GM19324 (cell line): ENCODE data around the gene OR10AD1.
A peak's percentile ranks its signal among the peaks of the same experiment; 100 is the strongest.

ENCODE experiments used
- ATAC-seq: cut with Tn5 transposase; IDR thresholded peaks from one replicate; pipeline ENCODE4 v1.9.1; 2021; ENCODE audit warnings: mild to moderate bottlenecking, moderate library complexity; ENCODE audit not compliant: unreplicated experiment, low FRiP score

Gene OR10AD1

DNA sequence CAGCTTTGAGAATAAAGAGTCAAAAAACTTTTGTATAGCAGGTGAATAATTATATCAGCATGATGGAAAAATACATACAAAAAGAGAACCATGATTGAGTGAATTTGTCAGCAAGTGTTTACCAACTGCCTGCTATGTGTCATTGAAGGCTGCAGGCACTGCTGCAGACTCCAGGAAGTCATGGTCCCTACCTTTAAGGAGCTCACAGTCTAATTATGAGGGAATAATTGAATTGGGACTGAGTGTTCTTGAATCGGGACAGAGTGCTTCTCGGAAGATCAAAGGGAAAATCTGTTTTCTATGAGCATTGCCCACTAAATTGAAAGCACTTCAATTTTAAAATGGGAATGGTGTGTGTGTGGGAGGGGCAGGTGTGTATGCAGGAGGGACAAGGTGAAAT lies 9.5 kb downstream of the OR10AD1 start:
- no peak for ATAC-seq

DNA sequence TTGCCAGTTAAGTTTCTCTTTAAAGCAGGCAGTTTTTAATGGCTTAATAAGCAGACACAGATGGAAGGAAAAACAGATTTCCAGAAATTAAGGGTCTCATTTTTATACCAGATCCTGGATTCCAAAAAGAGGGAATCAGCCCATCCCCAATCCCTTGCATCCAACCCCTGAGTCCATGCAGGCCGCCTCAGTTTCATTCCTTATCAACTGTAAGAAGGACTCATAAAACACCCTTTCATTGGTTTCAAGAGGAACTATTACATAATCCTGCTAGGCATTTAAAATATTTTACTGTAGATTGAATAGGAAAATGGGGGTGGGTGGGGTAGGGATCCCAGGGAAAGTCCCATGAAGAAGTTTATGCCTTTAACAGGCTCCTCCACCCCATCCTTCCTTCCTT lies 10.2 kb downstream of the OR10AD1 start:
- ATAC-seq: no peak

DNA sequence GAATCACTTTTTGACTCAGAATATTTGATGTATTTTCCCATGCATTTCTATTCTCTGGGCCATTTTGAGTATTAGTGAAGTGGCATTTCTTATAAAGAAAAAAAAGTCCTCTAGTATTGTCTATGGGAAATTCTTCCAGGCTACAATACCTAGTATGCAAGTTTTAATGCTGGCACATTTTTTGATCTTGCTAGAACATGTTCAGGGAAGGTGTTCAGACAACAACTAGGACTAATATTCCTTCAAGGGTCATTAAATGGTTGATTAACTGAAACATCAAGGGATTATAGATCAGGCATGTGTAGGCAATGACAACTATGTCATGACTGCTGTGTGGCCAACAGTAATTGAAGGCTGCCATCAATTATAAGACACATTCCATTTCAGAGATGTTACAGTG lies 12.0 kb downstream of the OR10AD1 start:
- no peak for ATAC-seq

DNA sequence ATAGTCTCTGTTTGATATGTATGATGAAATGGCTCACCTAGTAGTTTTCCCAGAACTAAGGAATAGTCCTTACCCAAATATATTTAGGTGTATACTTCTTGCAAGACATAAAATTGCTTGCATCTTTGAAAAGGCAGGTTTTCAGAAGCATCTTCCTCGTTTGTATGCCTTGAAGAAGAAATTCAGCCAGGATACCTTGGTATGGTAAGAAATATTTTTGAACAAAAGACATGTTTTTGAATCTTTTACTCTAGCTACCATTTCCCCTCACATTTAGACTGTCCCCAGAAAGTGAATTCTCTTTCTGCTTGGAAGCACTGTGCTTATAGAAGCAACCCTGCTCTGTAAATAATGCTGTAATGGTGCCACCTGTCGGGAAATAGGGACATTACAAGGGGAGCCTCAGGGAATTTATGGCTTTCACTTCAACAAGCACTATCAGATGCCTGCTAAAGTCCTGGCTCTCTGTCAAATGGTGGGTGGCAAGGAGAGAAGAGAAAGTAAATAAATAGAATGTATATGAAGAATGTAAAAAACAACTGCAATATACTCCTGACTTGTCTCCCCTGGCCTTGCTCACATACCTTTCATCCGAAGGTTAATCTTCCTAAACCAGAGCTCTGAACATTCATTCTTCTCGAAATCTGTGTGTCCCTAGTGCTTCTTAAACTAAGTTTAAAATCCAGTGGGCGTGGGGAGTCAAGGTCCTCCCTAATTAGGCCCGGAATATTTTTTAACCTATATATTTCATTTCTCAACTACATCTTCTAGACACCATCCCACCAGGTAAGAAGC lies 13.6 kb downstream of the OR10AD1 start:
- ATAC-seq: peak; percentile 63

DNA sequence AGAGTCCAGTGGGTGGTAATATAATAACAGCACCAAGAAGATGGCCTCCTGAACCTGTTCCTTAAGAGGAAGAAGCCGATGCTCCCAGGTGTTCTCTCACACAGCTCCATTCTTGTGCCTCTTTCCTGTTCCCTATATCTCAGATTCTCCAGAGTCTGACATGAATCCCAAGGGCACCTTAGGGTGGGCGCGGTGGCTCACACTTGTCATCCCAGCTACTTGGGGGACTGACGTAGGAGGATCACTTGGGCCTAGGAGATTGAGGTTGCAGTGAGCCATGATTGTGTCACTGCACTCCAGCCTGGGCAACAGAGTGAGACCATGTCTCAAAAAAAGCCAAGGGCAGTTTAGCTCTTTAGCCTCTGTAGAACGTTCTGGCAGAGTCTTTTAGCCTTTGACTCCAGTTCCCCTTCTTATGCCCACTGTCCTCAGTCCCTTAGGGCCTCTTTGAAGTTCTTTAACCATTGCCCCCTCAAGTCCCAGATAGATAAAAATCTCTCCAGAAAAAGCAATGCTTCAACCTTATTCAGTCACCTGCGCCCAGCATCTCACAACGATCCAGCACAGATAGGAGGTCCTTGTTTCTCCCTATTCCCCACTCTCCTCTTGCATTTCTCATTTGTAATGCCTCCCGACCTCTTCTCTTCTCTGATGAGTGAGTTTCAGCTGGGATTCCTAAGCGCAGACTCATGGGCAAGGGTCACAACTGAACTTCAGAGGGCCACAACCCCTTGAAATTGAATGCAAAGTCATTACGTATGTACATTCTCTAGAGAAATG lies 15.0 kb downstream of the OR10AD1 start:
- ATAC-seq: no peak

DNA sequence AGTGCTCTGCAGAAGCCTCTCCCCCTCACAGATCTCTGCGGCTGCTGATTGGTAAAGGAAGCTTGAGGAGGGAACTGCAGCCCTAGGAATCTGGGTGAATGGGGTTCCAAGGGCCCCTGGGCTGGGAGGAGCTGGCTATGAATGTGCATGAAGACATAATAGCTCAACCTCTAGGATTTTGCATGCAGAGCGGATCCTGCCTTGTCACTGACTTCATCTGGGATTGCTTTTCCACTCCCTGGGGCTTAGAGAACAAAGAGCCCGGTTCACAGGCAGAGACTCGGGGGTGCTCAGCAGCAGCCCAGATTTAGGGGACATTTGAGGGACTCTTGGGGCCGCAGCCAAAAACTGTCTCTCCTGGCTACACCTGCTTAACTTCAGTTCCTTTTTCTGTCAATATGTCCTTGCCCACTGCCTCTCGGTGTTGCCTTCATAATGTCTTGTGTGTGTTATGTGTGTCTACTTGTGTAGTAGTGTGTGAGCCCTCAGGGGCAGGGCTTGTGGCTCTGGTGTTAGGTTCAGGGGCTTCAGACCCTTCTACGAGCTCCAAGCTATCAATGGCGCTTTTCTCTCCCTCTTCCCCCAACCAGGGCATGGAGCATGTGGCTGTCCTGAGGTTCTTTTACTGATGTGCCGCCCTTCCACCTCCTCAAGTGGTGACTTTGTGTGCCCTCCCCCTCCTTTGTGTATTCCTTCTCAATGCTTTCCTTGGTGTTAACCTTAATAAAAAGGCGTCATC lies 17.7 kb downstream of the OR10AD1 start:
- no peak for ATAC-seq

DNA sequence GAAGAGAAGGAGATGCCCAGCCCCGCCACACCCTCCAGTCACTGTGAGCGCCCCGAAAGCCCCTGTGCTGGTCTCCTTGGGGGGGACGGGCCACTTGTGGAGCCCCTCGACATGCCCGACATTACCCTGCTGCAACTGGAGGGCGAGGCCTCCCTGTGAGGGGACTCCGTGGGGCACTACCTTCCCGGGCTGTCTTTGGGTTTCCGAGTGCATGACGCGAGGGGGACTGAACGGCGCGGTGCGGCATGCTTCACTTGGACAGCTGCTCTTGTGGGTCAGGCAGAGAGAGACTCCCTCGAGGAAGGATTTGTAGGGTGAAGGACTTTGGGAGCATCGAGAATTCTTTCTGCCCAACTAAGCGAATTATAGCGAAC lies 18.6 kb downstream of the OR10AD1 start:
- no peak for ATAC-seq

DNA sequence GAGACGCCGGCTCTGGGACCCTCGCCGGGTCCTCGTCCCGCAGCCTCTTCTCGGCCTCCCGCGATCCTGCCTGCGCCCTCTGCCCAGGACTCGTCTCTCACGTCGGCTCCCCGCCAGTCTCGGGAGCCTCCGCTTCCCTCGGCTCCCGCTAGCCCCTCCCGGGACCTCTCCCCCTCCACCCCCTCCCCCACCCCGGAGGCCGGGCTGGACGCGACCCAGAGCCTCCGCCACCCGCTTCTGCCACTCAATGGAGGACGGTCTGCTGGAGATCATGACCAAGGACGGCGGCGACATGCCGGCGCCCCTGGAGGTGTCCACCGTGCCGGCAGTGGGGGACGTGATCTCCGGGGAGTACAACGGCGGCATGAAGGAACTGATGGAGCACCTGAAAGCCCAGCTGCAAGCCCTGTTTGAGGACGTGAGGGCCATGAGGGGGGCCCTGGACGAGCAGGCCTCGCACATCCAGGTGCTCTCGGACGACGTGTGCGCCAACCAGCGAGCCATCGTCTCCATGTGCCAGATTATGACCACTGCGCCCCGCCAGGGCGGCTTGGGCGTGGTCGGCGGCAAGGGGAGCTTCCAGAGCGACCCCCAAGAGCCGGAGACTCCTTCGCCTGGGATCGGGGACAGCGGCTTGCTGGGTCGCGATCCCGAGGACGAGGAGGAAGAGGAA lies 19.1 kb downstream of the OR10AD1 start:
- no peak for ATAC-seq

DNA sequence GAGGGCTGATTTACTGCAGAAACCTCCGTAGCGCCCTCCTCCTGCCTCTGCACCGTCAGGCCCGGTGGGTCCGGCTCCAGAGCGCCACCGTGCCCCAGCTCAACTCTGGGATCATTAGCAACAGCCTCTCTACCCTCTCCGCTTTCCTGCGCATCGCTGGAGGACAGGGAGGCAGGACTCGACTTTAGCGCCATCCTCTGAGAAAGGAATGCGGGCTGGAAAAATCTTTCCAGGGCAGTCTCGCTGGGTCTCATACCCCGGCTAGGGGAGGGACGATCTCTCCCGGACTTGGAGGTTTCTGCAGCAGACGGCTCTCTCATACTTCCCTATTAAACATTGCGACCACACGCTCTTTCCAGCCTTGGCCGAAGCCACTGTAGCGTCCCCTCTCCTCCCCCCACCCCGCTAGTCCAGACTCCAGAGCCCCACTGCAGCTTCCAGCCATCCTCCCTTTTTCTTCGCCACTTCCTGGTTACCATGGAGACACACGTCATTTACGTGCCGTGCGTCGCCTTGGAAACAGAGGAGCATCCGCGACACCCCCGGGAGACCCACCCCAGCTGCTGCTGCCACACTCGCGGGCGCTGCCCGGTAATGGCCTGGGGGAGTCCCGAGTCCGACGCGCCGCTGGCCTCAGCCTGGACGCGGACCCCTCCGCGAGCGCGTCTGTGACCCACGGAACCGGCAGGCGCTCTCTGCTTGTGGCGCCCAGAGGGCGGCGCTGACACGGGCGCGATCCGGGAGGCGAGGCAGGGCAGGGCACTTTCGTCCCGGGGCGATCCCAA lies 19.8 kb downstream of the OR10AD1 start, which contains the start of gene CCDC184:
CCDC184 (plus strand) TSS at position 554 of the 785 bp plus-strand sequence. CDS start 479 bp downstream, outside the sequence.
- peak; percentile 56 for ATAC-seq

DNA sequence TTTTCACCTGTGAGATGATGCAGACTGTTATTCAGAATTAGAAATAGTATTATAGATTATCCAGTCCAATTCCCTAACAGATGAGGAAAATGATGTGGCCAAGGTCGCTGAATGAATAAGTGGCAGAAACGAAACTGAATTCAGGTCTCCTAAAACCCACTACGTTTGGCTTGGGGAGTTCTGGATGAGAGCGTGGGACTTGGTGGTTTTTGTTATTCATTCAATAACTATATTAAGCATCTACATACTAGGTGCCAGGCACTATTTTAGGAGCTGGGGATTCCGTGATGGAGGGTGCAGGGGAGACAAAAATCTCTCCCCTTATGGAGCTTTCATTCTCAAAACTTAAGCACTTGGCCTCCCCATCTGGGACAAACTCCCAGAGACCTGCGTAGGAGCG lies 20.5 kb downstream of the OR10AD1 start:
- no peak for ATAC-seq

DNA sequence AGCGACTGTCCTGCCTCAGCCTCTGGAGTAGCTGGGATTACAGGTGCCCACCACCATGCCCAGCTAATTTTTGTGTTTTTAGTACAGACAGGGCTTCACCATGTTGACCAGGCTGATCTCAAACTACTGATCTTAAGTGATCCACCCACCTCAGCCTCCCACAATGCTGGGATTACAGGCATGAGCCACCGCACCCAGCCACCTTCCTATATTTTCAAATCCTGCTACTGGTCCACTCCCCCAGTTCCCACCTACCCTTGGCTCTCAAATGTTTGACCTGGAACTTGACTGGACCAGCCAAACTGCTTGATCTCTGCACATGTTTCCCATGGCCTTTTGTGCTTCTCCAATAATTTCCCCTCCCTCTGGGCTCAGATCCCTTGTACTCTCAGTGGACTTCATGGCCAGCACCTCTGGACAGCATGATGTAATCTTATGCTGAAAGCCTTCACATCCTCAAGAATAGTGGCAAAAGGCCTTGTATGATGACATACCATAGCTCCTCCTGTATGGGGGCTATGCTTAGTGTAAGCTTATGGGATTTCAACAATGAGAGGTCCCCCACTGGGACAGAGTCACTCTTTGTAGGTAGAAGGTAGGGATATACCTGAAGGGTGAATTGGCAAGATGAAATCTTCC lies 22.1 kb downstream of the OR10AD1 start:
- ATAC-seq: no peak

DNA sequence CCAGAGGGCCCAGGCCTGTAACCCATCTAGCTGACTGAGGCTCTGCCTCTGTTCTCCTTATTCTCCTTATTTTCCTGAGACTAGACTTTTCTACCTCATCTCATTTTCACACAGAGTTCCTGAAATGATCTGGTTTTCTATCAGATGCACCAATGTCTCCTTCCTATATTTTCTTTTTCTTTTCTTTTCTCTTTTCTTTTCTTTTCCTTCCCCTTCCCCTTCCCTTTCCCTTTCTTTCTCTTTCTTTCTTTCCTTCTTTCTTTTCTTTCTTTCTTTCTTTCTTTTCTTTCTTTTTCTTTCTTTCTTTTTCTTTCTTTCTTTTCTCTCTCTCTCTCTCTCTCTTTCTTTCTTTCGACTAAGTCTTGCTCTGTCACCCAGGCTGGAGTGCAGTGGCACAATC lies 22.7 kb downstream of the OR10AD1 start:
- ATAC-seq: no peak

DNA sequence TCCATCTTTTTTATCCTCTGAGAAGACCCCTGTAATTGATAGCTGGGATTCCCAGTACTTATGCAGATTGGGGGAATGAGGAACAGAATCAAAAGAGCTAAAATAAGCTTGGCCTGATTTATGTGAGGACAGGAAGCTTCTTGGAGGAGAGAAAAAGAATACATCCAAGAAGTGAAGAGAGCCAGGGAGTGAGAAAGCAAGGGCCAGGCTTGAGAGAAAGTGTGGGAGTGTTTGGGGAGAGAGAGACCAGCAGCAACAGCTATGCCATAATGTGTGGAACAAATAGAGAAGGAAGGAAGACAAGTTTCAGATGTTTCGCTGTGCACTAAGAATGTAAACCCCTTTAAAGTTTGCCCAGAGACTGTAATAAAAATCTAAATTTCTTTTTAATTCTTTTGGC lies 23.6 kb downstream of the OR10AD1 start:
- no peak for ATAC-seq

DNA sequence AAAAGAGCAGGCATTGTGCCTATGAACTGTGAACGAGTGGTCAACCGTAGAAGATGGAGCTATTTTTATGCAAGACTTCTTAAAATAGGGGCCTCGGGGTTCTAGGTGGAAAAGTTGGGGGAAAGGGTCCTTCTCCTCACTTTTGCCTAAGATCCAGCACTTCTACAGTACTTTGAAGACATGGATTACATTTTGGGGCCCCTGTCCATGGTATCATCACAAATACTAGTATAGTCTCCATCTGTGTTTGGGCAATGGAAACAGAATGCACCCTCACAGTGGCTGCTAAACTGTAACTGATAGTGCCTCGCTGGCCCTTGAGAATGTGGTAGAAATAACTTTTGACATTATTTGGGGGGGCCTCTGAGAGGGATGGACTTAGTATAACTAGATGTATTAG lies 25.1 kb downstream of the OR10AD1 start:
- no peak for ATAC-seq

DNA sequence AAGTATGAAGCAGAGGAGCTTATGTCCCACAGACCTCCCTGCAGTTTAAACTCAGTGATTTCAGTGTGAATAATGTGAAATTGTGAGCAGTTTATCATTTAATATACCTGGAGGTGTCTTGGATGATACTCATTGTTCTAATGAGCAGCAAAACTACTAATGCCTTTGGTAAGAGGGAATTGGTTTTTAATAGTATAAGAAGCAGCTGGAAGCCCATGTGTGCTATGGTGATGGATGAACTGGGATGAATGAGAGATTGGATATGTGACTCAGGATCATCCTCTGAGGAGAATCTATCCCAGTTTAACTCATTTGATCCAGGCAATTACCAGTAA lies 26.7 kb downstream of the OR10AD1 start:
- ATAC-seq: no peak

DNA sequence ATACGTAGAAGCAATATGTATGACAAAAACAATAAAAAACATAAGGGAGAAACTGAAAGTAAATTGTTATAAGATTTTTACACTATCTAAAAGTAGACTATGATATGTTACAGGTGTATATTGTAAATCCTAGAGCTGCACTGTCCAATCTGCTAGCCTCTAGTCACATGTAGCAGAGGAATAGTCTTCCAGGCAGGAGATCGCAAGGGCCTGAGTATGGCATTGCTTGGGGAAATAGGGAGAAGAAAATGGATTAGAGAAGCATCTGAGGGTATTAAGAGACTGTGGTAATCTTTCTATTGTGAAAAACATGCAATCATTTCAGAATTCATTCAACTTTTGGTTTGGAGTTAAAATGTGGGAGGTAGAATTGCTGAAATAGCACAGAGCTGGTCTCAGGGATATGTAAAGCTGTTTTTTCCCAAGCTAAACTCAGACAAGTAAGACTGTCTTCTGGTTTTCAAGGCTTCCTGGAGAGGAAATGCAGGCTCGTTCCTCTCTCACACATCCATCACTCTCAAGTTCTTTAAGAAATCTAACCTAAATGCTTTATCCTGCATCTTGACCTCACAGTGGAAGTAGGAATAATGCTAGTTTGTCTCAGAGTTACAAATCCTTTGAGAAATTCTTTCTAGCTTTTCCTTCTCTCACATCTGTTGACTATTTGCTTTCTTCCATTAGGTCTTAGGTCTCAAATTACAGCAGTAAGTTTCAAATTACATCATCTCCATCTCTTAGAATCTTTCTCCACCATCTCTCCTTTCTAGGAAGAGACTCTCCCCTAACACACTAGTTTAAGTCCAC lies 27.3 kb downstream of the OR10AD1 start:
- ATAC-seq: no peak

DNA sequence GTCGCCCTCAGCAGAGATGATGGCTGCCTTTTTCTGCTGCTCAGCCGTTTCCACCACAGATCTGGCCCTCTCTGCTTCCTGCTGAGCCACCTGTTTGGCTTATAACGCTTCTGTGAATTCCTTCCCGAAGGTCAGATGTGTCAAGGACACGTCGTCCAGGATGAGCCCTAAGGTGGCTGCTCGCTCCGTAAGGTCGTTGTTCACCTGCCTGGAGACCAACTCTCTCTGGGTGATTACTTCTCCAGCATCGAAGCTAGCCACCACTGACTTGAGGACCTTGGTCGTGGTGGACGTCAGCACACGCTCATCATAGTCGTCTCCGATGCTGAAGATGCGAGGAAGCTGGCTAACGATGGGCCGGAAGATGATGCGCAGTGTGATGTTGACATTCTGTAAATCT lies 34.1 kb downstream of the OR10AD1 start:
- ATAC-seq: no peak

DNA sequence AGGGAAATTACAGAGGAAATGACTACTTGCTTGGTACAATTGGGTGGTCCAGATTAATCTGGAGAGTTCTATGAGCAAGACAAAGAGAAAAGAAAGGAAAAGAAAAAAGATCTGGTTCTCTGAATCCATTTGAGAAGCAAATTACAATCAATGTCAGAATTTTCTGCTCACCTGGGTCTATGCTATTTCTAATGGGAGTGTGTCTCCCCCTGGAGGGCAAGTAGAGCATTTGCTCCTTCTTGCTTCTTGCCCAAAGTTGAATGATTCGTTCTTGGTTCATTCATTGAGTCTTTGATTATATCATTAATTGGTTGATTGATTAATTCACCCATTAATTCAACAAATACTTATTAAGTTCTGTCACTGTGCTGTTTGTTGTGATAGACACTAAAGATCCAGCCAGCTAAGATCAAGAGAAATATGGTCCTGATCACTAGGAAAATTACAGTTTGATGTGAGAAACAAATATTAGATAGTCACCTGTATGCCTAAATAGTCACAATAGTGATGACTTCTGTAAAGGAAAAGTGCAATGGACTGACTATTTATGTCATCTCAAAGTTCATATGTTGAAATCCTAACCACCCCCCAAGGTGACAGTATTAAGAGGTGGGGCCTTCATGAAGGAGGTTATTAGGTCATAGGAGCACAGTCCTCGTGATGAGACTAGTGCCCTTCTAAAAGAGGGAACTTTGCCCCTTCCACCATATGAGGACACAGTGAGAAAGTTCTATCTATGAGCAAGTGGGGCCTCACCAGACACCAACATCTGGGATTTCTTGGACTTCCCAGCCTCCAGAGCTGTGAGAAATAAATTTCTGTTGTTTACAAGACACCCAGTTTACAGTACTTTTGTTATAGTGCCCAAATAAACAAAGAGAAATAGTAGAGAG lies 37.8 kb downstream of the OR10AD1 start:
- ATAC-seq: no peak
